ENCODE data around the gene GIGYF2. TPM values are rescaled to one million over a fixed set of nuclear protein-coding genes. Genes with fewer than 3 reads are reported as not detected.

The GIGYF2 gene
- total RNA-seq, 1 donor from 2014 or later: 61.1 TPM

DNA sequence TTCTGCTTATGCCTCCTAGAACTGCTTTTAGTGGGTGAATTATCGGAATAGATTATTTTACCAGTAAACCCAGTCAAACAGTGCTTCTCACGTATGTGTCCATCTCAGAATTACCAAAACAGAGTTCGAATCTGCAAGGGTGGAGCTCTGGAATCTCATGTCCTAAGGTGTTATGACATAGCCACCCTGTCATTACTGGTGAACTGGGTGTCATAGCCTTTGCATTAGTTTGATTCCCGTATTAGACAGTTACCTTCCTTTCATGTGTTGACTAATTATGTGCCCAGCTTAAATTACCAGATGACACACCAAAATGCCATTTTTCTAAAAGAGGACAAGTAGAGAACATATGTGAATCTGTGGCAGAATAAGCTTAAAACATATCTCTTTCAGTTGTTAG, 94.4 kb downstream of the GIGYF2 start:
- Mint-ChIP-seq H3K4me3 (ENCODE audit: unreplicated experiment) (no peak overlapping the region), H3K36me3 (ENCODE audit: low read depth, unreplicated experiment) (peaks cover 18% of the 10 kb centered on the region), H3K27ac (ENCODE audit: unreplicated experiment) (no peak overlapping the region), H3K27me3 (ENCODE audit: unreplicated experiment) (no peaks in the 10 kb centered on the region), H3K4me1 (ENCODE audit: unreplicated experiment) (no peaks in the 10 kb centered on the region), H3K9me3 (ENCODE audit: unreplicated experiment) (no peaks in the 10 kb centered on the region)
- no peak for DNase-seq (ENCODE audit: low spot score)
- TF ChIP-seq, protein P1, sequence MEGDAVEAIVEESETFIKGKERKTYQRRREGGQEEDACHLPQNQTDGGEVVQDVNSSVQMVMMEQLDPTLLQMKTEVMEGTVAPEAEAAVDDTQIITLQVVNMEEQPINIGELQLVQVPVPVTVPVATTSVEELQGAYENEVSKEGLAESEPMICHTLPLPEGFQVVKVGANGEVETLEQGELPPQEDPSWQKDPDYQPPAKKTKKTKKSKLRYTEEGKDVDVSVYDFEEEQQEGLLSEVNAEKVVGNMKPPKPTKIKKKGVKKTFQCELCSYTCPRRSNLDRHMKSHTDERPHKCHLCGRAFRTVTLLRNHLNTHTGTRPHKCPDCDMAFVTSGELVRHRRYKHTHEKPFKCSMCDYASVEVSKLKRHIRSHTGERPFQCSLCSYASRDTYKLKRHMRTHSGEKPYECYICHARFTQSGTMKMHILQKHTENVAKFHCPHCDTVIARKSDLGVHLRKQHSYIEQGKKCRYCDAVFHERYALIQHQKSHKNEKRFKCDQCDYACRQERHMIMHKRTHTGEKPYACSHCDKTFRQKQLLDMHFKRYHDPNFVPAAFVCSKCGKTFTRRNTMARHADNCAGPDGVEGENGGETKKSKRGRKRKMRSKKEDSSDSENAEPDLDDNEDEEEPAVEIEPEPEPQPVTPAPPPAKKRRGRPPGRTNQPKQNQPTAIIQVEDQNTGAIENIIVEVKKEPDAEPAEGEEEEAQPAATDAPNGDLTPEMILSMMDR (IDR thresholded peaks at IDR 0.05; ENCODE audit: unreplicated experiment): no peak

DNA sequence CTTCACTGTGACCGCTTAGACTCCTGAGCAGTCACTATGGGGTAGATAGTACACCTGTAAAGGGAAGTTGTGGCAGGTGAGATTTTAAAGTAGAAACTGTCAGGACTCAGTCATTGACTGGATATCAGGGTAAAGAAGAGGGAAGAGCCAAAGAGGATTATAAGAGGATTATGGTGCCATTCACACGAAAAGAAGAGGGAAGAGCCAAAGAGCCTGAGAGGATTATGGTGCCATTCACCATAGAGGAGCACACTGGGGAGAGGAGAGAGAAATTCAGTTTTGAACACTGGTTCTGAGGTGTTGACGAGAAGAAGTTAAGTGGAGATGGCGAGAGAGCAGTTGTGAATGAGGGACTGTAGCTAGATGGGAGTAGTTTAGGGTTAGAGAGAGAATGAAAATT, 96.1 kb downstream of the GIGYF2 start:
- no peaks in the 10 kb centered on the region for H3K9me3 Mint-ChIP-seq (ENCODE audit: unreplicated experiment)
- H3K27me3 Mint-ChIP-seq (ENCODE audit: unreplicated experiment): no peaks in the 10 kb centered on the region
- no peaks in the 10 kb centered on the region for H3K4me1 Mint-ChIP-seq (ENCODE audit: unreplicated experiment)
- no peak overlapping the region for H3K27ac Mint-ChIP-seq (ENCODE audit: unreplicated experiment)
- TF ChIP-seq, protein P1 (IDR thresholded peaks at IDR 0.05; ENCODE audit: unreplicated experiment): no peak
- H3K36me3 Mint-ChIP-seq (ENCODE audit: low read depth, unreplicated experiment): peaks cover 22% of the 10 kb centered on the region
- no peak for DNase-seq (ENCODE audit: low spot score)
- H3K4me3 Mint-ChIP-seq (ENCODE audit: unreplicated experiment): no peak overlapping the region

DNA sequence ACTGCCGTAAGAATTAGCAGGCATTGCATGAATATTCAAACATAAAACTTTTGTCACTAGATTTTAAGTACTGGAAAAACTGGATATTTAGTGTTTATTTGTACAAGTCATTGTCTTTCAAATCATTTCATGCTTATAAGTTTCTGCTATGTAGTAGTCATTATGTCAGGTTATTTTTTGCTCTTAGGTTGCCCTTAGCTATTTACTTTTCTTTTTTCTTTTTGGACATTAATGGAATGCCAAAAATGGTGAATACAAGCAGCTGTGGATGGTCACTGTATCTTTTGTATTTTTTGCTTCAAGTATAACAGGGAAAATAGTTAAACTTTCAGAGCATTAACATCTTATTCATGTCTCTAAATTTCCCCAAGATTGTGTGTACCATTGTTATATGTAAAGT, 97.8 kb downstream of the GIGYF2 start:
- H3K27ac Mint-ChIP-seq (ENCODE audit: unreplicated experiment): no peak overlapping the region
- peaks cover 22% of the 10 kb centered on the region for H3K36me3 Mint-ChIP-seq (ENCODE audit: low read depth, unreplicated experiment)
- no peak overlapping the region for H3K4me3 Mint-ChIP-seq (ENCODE audit: unreplicated experiment)
- no peaks in the 10 kb centered on the region for H3K27me3 Mint-ChIP-seq (ENCODE audit: unreplicated experiment)
- DNase-seq (ENCODE audit: low spot score): no peak
- TF ChIP-seq, protein P1 (IDR thresholded peaks at IDR 0.05; ENCODE audit: unreplicated experiment): no peak
- no peaks in the 10 kb centered on the region for H3K4me1 Mint-ChIP-seq (ENCODE audit: unreplicated experiment)
- no peaks in the 10 kb centered on the region for H3K9me3 Mint-ChIP-seq (ENCODE audit: unreplicated experiment)

DNA sequence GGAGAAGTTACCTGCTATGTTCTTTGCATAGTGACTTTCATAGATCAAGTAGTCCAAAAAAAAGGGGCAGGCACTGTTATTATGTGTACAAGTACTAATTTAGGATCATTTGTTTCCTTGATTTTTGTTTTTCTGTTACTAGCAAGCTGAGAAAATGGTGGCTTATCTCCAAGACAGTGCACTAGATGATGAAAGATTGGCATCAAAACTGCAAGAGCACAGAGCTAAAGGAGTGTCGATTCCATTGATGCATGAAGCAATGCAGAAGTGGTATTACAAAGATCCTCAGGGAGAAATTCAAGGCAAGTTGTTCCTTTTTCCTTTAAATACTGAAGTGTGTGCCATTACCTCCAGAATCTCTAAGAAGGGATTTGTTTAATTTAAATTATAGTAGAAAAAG, 98.8 kb downstream of the GIGYF2 start:
- no peaks in the 10 kb centered on the region for H3K27me3 Mint-ChIP-seq (ENCODE audit: unreplicated experiment)
- no peak for DNase-seq (ENCODE audit: low spot score)
- peaks cover 16% of the 10 kb centered on the region for H3K36me3 Mint-ChIP-seq (ENCODE audit: low read depth, unreplicated experiment)

DNA sequence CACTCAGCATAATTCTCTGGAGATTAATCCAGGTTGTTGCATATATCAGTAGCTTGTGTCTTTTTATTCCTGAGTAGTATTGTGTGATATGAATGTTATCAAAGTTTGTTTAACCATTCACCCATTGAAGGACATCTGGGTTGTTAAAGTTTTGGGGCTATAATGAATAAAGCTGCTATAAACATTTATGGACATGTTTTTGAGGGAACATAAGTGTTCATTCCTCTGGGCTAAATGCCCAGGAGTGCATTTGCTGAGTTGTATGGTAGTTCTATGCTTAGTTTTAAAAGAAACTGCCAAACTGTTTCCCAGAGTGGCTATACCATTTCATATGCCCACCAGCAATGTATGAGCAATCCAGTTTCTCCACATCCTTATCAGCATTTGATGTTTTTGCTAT, 101.1 kb downstream of the GIGYF2 start:
- Mint-ChIP-seq H3K9me3 (ENCODE audit: unreplicated experiment) (no peaks in the 10 kb centered on the region), H3K4me3 (ENCODE audit: unreplicated experiment) (no peak overlapping the region), H3K27me3 (ENCODE audit: unreplicated experiment) (no peaks in the 10 kb centered on the region), H3K27ac (ENCODE audit: unreplicated experiment) (no peak overlapping the region), H3K36me3 (ENCODE audit: low read depth, unreplicated experiment) (peaks cover 19% of the 10 kb centered on the region), H3K4me1 (ENCODE audit: unreplicated experiment) (no peaks in the 10 kb centered on the region)
- TF ChIP-seq, protein P1 (IDR thresholded peaks at IDR 0.05; ENCODE audit: unreplicated experiment): no peak
- no peak for DNase-seq (ENCODE audit: low spot score)

More for the DNA sequence above, 98.8 kb downstream of the GIGYF2 start:
- TF ChIP-seq, protein P1 (IDR thresholded peaks at IDR 0.05; ENCODE audit: unreplicated experiment): no peak
- Mint-ChIP-seq H3K4me3 (ENCODE audit: unreplicated experiment) (no peak overlapping the region), H3K27ac (ENCODE audit: unreplicated experiment) (no peak overlapping the region), H3K9me3 (ENCODE audit: unreplicated experiment) (no peaks in the 10 kb centered on the region), H3K4me1 (ENCODE audit: unreplicated experiment) (no peaks in the 10 kb centered on the region)
